Kidney (tissue), 14 donors: ENCODE results near the gene BFSP2. TPM values are rescaled to one million over a fixed set of nuclear protein-coding genes. Genes with fewer than 3 reads are reported as not detected.
"Not testable (repeated sequence)": the region's sequence is repeated elsewhere in the genome, so short reads cannot be mapped to it uniquely, and the experiment has no call there.

ENCODE experiments used
- DNase-seq, 5 donors: peaks; one replicate each; pipeline ENCODE4 v3.0.0-alpha.2; 2013 to 2020
- FAIRE-seq: peaks from 2 replicates; lab custom pipeline; 2012; peaks lifted over from hg19 to GRCh38; lab: Jason Lieb, UNC
- H3K27ac ChIP-seq, 2 donors: one replicate each; pipeline ENCODE4 v1.7.0; 2013; ENCODE audit warnings: low read depth in 2 of 2, low read length in 2 of 2, inconsistent platforms in 1 of 2
- H3K27me3 ChIP-seq: one replicate; pipeline ENCODE4 v1.7.1; 2013; ENCODE audit warnings: low read length, inconsistent platforms; ENCODE audit not compliant: control insufficient read depth, insufficient read depth
- H3K36me3 ChIP-seq, 3 donors: one replicate each; pipeline versions ENCODE4 v1.7.0 to v1.7.1; 2013; ENCODE audit warnings: low read length in 3 of 3, control low read depth in 1 of 3, inconsistent platforms in 1 of 3; ENCODE audit not compliant: insufficient read depth in 3 of 3, control insufficient read depth in 2 of 3
- H3K4me1 ChIP-seq, 3 donors: one replicate each; pipeline versions ENCODE4 v1.7.0 to v1.7.1; 2013; ENCODE audit warnings: low read length in 3 of 3, inconsistent platforms in 1 of 3, low read depth in 1 of 3; ENCODE audit not compliant: control insufficient read depth in 2 of 3, insufficient read depth in 2 of 3
- H3K4me3 ChIP-seq, 3 donors: one replicate each; pipeline versions ENCODE4 v1.7.0 to v1.8.1; 2013; ENCODE audit warnings: low read length in 3 of 3, control low read depth in 1 of 3, inconsistent platforms in 1 of 3
- H3K9ac ChIP-seq, 3 donors: one replicate each; pipeline versions ENCODE4 v1.7.0 to v1.7.1; 2013; ENCODE audit warnings: low read length in 3 of 3, control low read depth in 1 of 3, inconsistent platforms in 1 of 3
- H3K9me3 ChIP-seq, 3 donors: one replicate each; pipeline versions ENCODE4 v1.7.0 to v1.7.1; 2013; ENCODE audit warnings: low read length in 3 of 3, control low read depth in 1 of 3, inconsistent platforms in 1 of 3; ENCODE audit not compliant: control insufficient read depth in 2 of 3, insufficient read depth in 1 of 3
- intact Hi-C: fragments of 100-400 bp; cut with DNase I; formaldehyde crosslinking; loops from one replicate; pipeline ENCODE4 v1.11.1; 2022
- polyA plus RNA-seq: library from polyadenylated mRNA; stranded (reverse); fragments of 350-450 nt; fragmentation: Illumina TruSeq; extraction: RNeasy Lipid Tissue Mini Kit (QIAGEN cat#74804); gene quantifications from one replicate; pipeline ENCODE4 v1.2.3, GENCODE V29; 2014; ENCODE audit warnings: low read depth, low replicate concordance; ENCODE audit not compliant: insufficient read depth
- total RNA-seq: library from RNA; stranded (reverse); fragmentation: NEBNext Ultra II Directional; extraction: Animal tissue kit (Norgen Biotek cat#: 25700); gene quantifications from one replicate; pipeline ENCODE4 v1.2.1, GENCODE V29; 2021
- TF ChIP-seq, protein P1 (sequence below): IDR thresholded peaks from 3 replicates; pipeline ENCODE4 v1.5.1; 2012; ENCODE audit warnings: mild to moderate bottlenecking, moderate library complexity, borderline replicate concordance; ENCODE audit not compliant: insufficient read depth; ENCODE audit errors: extremely low read depth
- donor health status: control.
- donor health status: control.
- donor health status: control.
- donor health status: control.
- donor health status: control.
- donor health status: DM: yes; HTN: yes; CAD: no.
- donor health status: Normal renal cell carcinoma (clear cell type).

BFSP2 gene
- total and polyA plus RNA-seq, 2 donors from 2014 or later = 0.41 to 0.86 TPM

DNA sequence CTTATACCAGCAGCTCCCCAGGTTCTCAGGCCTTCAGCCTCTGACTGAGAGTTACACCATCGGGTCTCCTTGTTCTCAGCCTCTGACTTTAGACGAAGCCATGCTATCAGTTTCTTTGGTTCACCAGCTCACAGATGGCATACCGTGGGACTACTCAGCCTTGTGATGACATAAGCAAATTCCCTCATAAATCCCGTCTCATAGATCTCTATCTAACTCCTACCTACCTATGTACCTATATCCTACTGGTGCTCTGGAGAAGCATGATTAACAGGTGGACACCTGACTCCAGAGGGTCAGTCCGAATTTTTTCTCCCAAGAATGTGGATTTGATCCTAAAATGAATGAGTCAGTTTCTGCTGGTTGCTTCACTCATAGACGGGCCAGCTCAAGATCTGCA is 114.6 kb downstream of the BFSP2 start:
- Histone ChIP-seq H3K9me3 (no peaks in the 10 kb centered on the region), H3K27ac (no peak overlapping the region), H3K36me3 (no peaks in the 10 kb centered on the region), H3K4me3 (no peak overlapping the region), H3K4me1 (no peaks in the 10 kb centered on the region), H3K27me3 (no peaks in the 10 kb centered on the region), H3K9ac (no peak overlapping the region)
- DNase-seq (peak in 2 of 5 donors; percentile 29 to 32), FAIRE-seq (no peak)
- TF ChIP-seq, protein P1, sequence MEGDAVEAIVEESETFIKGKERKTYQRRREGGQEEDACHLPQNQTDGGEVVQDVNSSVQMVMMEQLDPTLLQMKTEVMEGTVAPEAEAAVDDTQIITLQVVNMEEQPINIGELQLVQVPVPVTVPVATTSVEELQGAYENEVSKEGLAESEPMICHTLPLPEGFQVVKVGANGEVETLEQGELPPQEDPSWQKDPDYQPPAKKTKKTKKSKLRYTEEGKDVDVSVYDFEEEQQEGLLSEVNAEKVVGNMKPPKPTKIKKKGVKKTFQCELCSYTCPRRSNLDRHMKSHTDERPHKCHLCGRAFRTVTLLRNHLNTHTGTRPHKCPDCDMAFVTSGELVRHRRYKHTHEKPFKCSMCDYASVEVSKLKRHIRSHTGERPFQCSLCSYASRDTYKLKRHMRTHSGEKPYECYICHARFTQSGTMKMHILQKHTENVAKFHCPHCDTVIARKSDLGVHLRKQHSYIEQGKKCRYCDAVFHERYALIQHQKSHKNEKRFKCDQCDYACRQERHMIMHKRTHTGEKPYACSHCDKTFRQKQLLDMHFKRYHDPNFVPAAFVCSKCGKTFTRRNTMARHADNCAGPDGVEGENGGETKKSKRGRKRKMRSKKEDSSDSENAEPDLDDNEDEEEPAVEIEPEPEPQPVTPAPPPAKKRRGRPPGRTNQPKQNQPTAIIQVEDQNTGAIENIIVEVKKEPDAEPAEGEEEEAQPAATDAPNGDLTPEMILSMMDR = no peak
- intact Hi-C loops = no loop called here

DNA sequence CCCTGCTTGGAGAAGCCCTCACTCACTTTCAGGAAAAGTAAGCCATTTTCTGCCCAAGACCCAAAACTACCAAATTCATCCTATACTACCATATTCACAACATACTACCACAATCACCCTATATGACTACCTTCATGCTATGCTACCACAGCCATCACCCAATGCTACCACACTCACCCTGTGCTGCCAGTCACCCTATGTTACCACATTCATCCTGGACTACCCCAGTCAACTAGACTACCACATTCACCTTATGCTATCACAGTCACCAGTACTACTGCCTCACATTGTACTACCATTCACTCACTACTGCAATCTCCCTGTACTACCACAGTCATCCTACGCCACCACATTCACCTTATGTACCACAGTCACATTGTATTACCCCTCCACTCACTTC is 115.3 kb downstream of the BFSP2 start:
- Histone ChIP-seq H3K9ac (no peak overlapping the region), H3K27me3 (no peaks in the 10 kb centered on the region), H3K4me3 (no peak overlapping the region), H3K36me3 (no peaks in the 10 kb centered on the region), H3K9me3 (no peaks in the 10 kb centered on the region), H3K27ac (no peak overlapping the region), H3K4me1 (no peaks in the 10 kb centered on the region)
- no peak for FAIRE-seq
- intact Hi-C loops = no loop called here
- no peak for DNase-seq
- TF ChIP-seq, protein P1 = no peak

DNA sequence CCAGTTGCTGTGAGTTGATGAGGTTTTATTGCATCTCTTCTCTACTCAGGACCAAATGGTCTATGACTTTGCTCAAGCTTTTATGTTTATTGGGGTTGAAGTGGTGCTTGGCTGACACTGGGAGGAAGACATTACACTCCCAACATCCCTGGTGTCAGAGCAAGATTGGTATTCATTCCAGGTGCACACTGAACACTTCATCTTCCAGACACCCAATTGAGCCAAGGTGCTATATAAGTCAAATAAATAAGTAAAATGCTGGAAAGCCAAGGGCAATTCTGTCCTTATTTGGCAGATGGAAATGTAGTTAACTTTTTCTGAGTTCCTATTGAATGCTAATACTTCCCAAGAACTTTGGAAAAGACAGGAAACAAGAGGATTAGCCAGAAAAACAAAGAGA is 120.4 kb downstream of the BFSP2 start:
- Histone ChIP-seq H3K9ac (no peak overlapping the region), H3K4me3 (no peak overlapping the region), H3K9me3 (no peaks in the 10 kb centered on the region), H3K27ac (no peak overlapping the region), H3K27me3 (no peaks in the 10 kb centered on the region), H3K36me3 (no peaks in the 10 kb centered on the region), H3K4me1 (no peaks in the 10 kb centered on the region)
- FAIRE-seq (no peak), DNase-seq (no peak)
- TF ChIP-seq, protein P1 = no peak
- intact Hi-C loops = no loop called here

DNA sequence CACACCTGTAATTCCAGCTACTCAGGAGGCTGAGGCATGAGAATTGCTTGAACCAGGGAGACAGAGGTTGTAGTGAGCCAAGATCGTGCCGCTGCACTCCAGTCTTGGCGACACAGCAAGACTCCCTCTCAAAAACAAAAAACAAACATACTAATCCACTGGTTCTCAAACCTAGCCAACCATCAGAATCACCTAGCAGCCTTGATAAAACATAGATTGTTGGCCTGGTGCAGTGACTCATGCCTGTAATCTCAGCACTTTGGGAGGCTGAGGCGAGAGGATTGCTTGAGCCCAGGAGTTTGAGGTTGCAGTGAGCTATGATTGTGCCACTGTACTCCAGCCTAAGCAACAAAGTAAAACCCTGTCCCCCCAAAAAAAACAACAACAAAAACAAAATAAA is 121.1 kb downstream of the BFSP2 start:
- H3K4me3 ChIP-seq, H3K4me1 ChIP-seq, H3K27ac ChIP-seq, H3K9me3 ChIP-seq, H3K36me3 ChIP-seq, intact Hi-C loops, H3K27me3 ChIP-seq, FAIRE-seq, H3K9ac ChIP-seq, DNase-seq: not testable (repeated sequence)
